Glomerular visceral epithelial cell (primary cell): ENCODE measurements around the gene NCR1.
A peak's percentile ranks its signal among the peaks of the same experiment; 100 is the strongest.
"Not testable (repeated sequence)": the region's sequence is repeated elsewhere in the genome, so short reads cannot be mapped to it uniquely, and the experiment has no call there.

Experiments
- DNase-seq: peaks from one replicate; pipeline ENCODE4 v3.0.0-alpha.2; 2016; ENCODE audit errors: extremely low spot score

The NCR1 gene

GRCh38 chr19:54907899-54908298 lies 2.0 kb downstream of the NCR1 start:
- DNase-seq, result not testable (repeated sequence)

GRCh38 chr19:54916822-54917221 lies 10.9 kb downstream of the NCR1 start:
- no peak for DNase-seq

GRCh38 chr19:54918499-54918898 lies 12.6 kb downstream of the NCR1 start:
- DNase-seq, result no peak

- not testable (repeated sequence) for DNase-seq
Measured at GRCh38 chr19:54919646-54920563, 14.0 kb downstream of the NCR1 start.

- no peak for DNase-seq
Measured at GRCh38 chr19:54921082-54921481, 15.1 kb downstream of the NCR1 start.

- no peak for DNase-seq
Measured at GRCh38 chr19:54923276-54923675, 17.3 kb downstream of the NCR1 start.

GRCh38 chr19:54928299-54928698 lies 22.4 kb downstream of the NCR1 start:
- DNase-seq, result no peak

GRCh38 chr19:54937926-54938325 lies 32.0 kb downstream of the NCR1 start:
- DNase-seq, result no peak

GRCh38 chr19:54938906-54939305 lies 33.0 kb downstream of the NCR1 start:
- no peak for DNase-seq

- DNase-seq, result not testable (repeated sequence)
Measured at GRCh38 chr19:54939538-54939937, 33.6 kb downstream of the NCR1 start.

- not testable (repeated sequence) for DNase-seq
Measured at GRCh38 chr19:54943772-54944361, 37.9 kb downstream of the NCR1 start.

GRCh38 chr19:54947381-54947780 lies 41.4 kb downstream of the NCR1 start, which contains the start of gene NLRP7:
NLRP7 (minus strand) TSS chr19:54947530.
- DNase-seq, result no peak

GRCh38 chr19:54949412-54949811 lies 43.5 kb downstream of the NCR1 start:
- DNase-seq, result no peak

GRCh38 chr19:54950580-54950979 lies 44.6 kb downstream of the NCR1 start:
- not testable (repeated sequence) for DNase-seq

- DNase-seq, result peak; percentile 3
Measured at GRCh38 chr19:54952591-54953344, 46.8 kb downstream of the NCR1 start.

GRCh38 chr19:54953345-54953713 lies 47.4 kb downstream of the NCR1 start:
- DNase-seq, result not testable (repeated sequence)

- DNase-seq, result no peak
Measured at GRCh38 chr19:54955376-54955775, 49.4 kb downstream of the NCR1 start.

- no peak for DNase-seq
Measured at GRCh38 chr19:54959840-54960239, 53.9 kb downstream of the NCR1 start.
